HEK293 (cell line): Measurements from ENCODE around the gene TMEM232.

Experiments used
- CTCF ChIA-PET: fragments of 350-600 bp; formaldehyde crosslinking; extraction: SDS; loops from one replicate; lab custom pipeline; 2021; ENCODE audit warnings: antibody characterized with exemption; lab: Yijun Ruan, JAX
- POLR2A ChIA-PET: fragments of 300-600 bp; formaldehyde crosslinking; extraction: SDS; loops from one replicate; lab custom pipeline; 2020; ENCODE audit warnings: antibody characterized with exemption, inconsistent platforms; lab: Yijun Ruan, JAX
- H3K27ac ChIP-seq: fragments of 200-500 bp; sonication (Bioruptor generic); 2 replicates; pipeline ENCODE4 v1.5.1; 2014; ENCODE audit warnings: low read depth, low read length, control low read depth, inconsistent platforms; ENCODE audit errors: extremely low read depth
- H3K36me3 ChIP-seq, 2 experiments: fragments of 200-500 bp in 1 of 2; sonication (Bioruptor generic) in 1 of 2; 1 replicate in 1 of 2; 2 replicates in 1 of 2; pipeline ENCODE4 v1.5.1; 2014 to 2017; ENCODE audit warnings: inconsistent platforms in 2 of 2, low read length in 2 of 2; ENCODE audit not compliant: control insufficient read depth in 2 of 2, insufficient read depth in 1 of 2
- H3K4me1 ChIP-seq: fragments of 200-500 bp; sonication (Bioruptor generic); 2 replicates; pipeline ENCODE4 v1.5.1; 2014; ENCODE audit warnings: mild to moderate bottlenecking, low read length, inconsistent platforms; ENCODE audit not compliant: control insufficient read depth, insufficient read depth
- H3K4me3 ChIP-seq: 2 replicates; pipeline ENCODE4 v1.5.1; 2011; ENCODE audit warnings: low read depth, mild to moderate bottlenecking, control low read depth, low read length, moderate library complexity
- H3K9me3 ChIP-seq: fragments of 200-500 bp; sonication (Bioruptor generic); 2 replicates; pipeline ENCODE4 v1.5.1; 2014; ENCODE audit warnings: low read depth, low read length, inconsistent platforms; ENCODE audit not compliant: control insufficient read depth, insufficient read depth
- BCL11A ChIP-seq: fragments of 450-650 bp; formaldehyde crosslinking; IDR thresholded peaks from 2 replicates; pipeline ENCODE4 v1.5.1; 2016; ENCODE audit warnings: low read depth, missing biosample characterization, missing genetic modification characterization
- HIC1 ChIP-seq: fragments of 450-650 bp; formaldehyde crosslinking; IDR thresholded peaks from 2 replicates; pipeline ENCODE4 v1.5.1; 2016; ENCODE audit warnings: missing biosample characterization, missing genetic modification characterization
- IKZF3 ChIP-seq: fragments of 450-650 bp; IDR thresholded peaks from 2 replicates; pipeline ENCODE4 v1.5.0; 2018; ENCODE audit warnings: missing biosample characterization, mild to moderate bottlenecking, missing genetic modification characterization, moderate library complexity
- KLF16 ChIP-seq: fragments of 450-650 bp; formaldehyde crosslinking; IDR thresholded peaks from 2 replicates; pipeline ENCODE4 v1.5.1; 2017; ENCODE audit warnings: missing biosample characterization, missing genetic modification characterization
- SCRT2 ChIP-seq: fragments of 450-650 bp; formaldehyde crosslinking; IDR thresholded peaks from 2 replicates; pipeline ENCODE4 v1.5.1; 2016; ENCODE audit warnings: missing biosample characterization, missing genetic modification characterization
- SP2 ChIP-seq: fragments of 450-650 bp; formaldehyde crosslinking; IDR thresholded peaks from 2 replicates; pipeline ENCODE4 v1.5.1; 2016; ENCODE audit warnings: missing biosample characterization, missing genetic modification characterization
- TSHZ1 ChIP-seq: fragments of 450-650 bp; formaldehyde crosslinking; IDR thresholded peaks from 2 replicates; pipeline ENCODE4 v1.5.1; 2016; ENCODE audit warnings: missing biosample characterization, missing genetic modification characterization, borderline replicate concordance
- ZBTB1 ChIP-seq: fragments of 450-650 bp; formaldehyde crosslinking; IDR thresholded peaks from 2 replicates; pipeline ENCODE4 v1.5.1; 2016; ENCODE audit warnings: missing biosample characterization, missing genetic modification characterization
- ZBTB21 ChIP-seq: fragments of 450-650 bp; formaldehyde crosslinking; IDR thresholded peaks from 2 replicates; pipeline ENCODE4 v1.5.1; 2017; ENCODE audit warnings: missing biosample characterization, missing genetic modification characterization
- ZNF132 ChIP-seq: fragments of 450-650 bp; formaldehyde crosslinking; IDR thresholded peaks from 2 replicates; pipeline ENCODE4 v1.5.1; 2017; ENCODE audit warnings: missing biosample characterization, missing genetic modification characterization, borderline replicate concordance
- ZNF16 ChIP-seq: fragments of 450-650 bp; formaldehyde crosslinking; IDR thresholded peaks from 2 replicates; pipeline ENCODE4 v1.5.1; 2016; ENCODE audit warnings: low read depth, missing biosample characterization, missing genetic modification characterization
- ZNF175 ChIP-seq: fragments of 450-650 bp; formaldehyde crosslinking; IDR thresholded peaks from 2 replicates; pipeline ENCODE4 v1.5.1; 2016; ENCODE audit warnings: missing biosample characterization, missing genetic modification characterization
- ZNF184 ChIP-seq: fragments of 450-650 bp; IDR thresholded peaks from 2 replicates; pipeline ENCODE4 v1.5.1; 2018; ENCODE audit warnings: missing biosample characterization, mild to moderate bottlenecking, missing genetic modification characterization
- ZNF23 ChIP-seq: fragments of 450-650 bp; formaldehyde crosslinking; IDR thresholded peaks from 2 replicates; pipeline ENCODE4 v1.5.1; 2016; ENCODE audit warnings: missing biosample characterization, missing genetic modification characterization, borderline replicate concordance
- ZNF292 ChIP-seq: fragments of 450-650 bp; formaldehyde crosslinking; IDR thresholded peaks from 2 replicates; pipeline ENCODE4 v1.5.1; 2016; ENCODE audit warnings: low read depth, missing biosample characterization, missing genetic modification characterization, borderline replicate concordance
- ZNF302 ChIP-seq: fragments of 450-650 bp; formaldehyde crosslinking; IDR thresholded peaks from 2 replicates; pipeline ENCODE4 v1.5.1; 2016; ENCODE audit warnings: missing biosample characterization, missing genetic modification characterization, low read depth
- ZNF37A ChIP-seq: fragments of 450-650 bp; IDR thresholded peaks from 2 replicates; pipeline ENCODE4 v1.5.1; 2018; ENCODE audit warnings: missing biosample characterization, missing genetic modification characterization
- ZNF433 ChIP-seq: fragments of 450-650 bp; formaldehyde crosslinking; IDR thresholded peaks from 2 replicates; pipeline ENCODE4 v1.5.1; 2016; ENCODE audit warnings: missing biosample characterization, missing genetic modification characterization, low read depth
- ZNF473 ChIP-seq: fragments of 450-650 bp; formaldehyde crosslinking; IDR thresholded peaks from 2 replicates; pipeline ENCODE4 v1.5.1; 2017; ENCODE audit warnings: missing biosample characterization, missing genetic modification characterization
- ZNF501 ChIP-seq: fragments of 450-650 bp; formaldehyde crosslinking; IDR thresholded peaks from 2 replicates; pipeline ENCODE4 v1.5.1; 2016; ENCODE audit warnings: missing biosample characterization, missing genetic modification characterization
- ZNF521 ChIP-seq: fragments of 450-650 bp; formaldehyde crosslinking; IDR thresholded peaks from 2 replicates; pipeline ENCODE4 v1.5.1; 2017; ENCODE audit warnings: missing biosample characterization, mild to moderate bottlenecking, missing genetic modification characterization
- ZNF530 ChIP-seq: fragments of 450-650 bp; formaldehyde crosslinking; IDR thresholded peaks from 2 replicates; pipeline ENCODE4 v1.5.1; 2016; ENCODE audit warnings: low read depth, missing biosample characterization, missing genetic modification characterization
- ZNF549 ChIP-seq: fragments of 450-650 bp; IDR thresholded peaks from 2 replicates; pipeline ENCODE4 v1.5.1; 2018; ENCODE audit warnings: missing biosample characterization, missing genetic modification characterization, mild to moderate bottlenecking, inconsistent platforms, moderate library complexity
- ZNF585B ChIP-seq: fragments of 450-650 bp; formaldehyde crosslinking; IDR thresholded peaks from 2 replicates; pipeline ENCODE4 v1.5.1; 2016; ENCODE audit warnings: missing biosample characterization, missing genetic modification characterization
- ZNF610 ChIP-seq: fragments of 450-650 bp; formaldehyde crosslinking; IDR thresholded peaks from 2 replicates; pipeline ENCODE4 v1.5.1; 2016; ENCODE audit warnings: missing biosample characterization, missing genetic modification characterization, borderline replicate concordance
- ZNF621 ChIP-seq: fragments of 450-650 bp; formaldehyde crosslinking; IDR thresholded peaks from 2 replicates; pipeline ENCODE4 v1.5.1; 2017; ENCODE audit warnings: missing biosample characterization, missing genetic modification characterization
- ZNF639 ChIP-seq: fragments of 450-650 bp; formaldehyde crosslinking; IDR thresholded peaks from 2 replicates; pipeline ENCODE4 v1.5.1; 2016; ENCODE audit warnings: missing biosample characterization, missing genetic modification characterization
- ZNF701 ChIP-seq: fragments of 450-650 bp; formaldehyde crosslinking; IDR thresholded peaks from 2 replicates; pipeline ENCODE4 v1.5.1; 2016; ENCODE audit warnings: missing biosample characterization, missing genetic modification characterization
- ZNF707 ChIP-seq: fragments of 450-650 bp; formaldehyde crosslinking; IDR thresholded peaks from 2 replicates; pipeline ENCODE4 v1.5.1; 2016; ENCODE audit warnings: missing biosample characterization, missing genetic modification characterization
- ZNF76 ChIP-seq: fragments of 450-650 bp; formaldehyde crosslinking; IDR thresholded peaks from 2 replicates; pipeline ENCODE4; 2016; ENCODE audit warnings: low read depth, missing biosample characterization, missing genetic modification characterization, borderline replicate concordance
- ZNF776 ChIP-seq: fragments of 450-650 bp; formaldehyde crosslinking; IDR thresholded peaks from 2 replicates; pipeline ENCODE4 v1.5.0; 2017; ENCODE audit warnings: missing biosample characterization, missing genetic modification characterization, borderline replicate concordance

Gene TMEM232

GRCh38 chr5:110514030-110514429 is 212.4 kb downstream of the TMEM232 start:
- Histone ChIP-seq H3K4me1 (no peaks in the 10 kb centered on the region), H3K4me3 (no peak overlapping the region), H3K9me3 (no peaks in the 10 kb centered on the region), H3K27ac (no peak overlapping the region), H3K36me3 (no peaks in the 10 kb centered on the region)
- TF ChIP-seq ZBTB1 (tag by site-specific recombination) (no peak), HIC1 (no peak), ZNF184 (no peak), TSHZ1 (tag by site-specific recombination) (no peak), ZNF776 (tag by site-specific recombination) (no peak), ZNF175 (tag by site-specific recombination) (no peak), KLF16 (tag by site-specific recombination) (no peak), ZNF530 (no peak), ZNF621 (no peak), ZNF549 (tag by site-specific recombination) (no peak), ZNF23 (no peak), ZNF473 (tag by site-specific recombination) (no peak), SCRT2 (tag by site-specific recombination) (no peak), ZNF132 (no peak), ZNF433 (tag by site-specific recombination) (no peak), ZNF701 (tag by site-specific recombination) (no peak), ZNF302 (tag by site-specific recombination) (no peak), BCL11A (tag by site-specific recombination) (no peak)
- ChIA-PET CTCF (no interaction called here), POLR2A (no interaction called here)

- ChIA-PET POLR2A (no interaction called here), CTCF (no interaction called here)
- H3K27ac ChIP-seq, result no peak overlapping the region
- H3K4me1 ChIP-seq, result no peaks in the 10 kb centered on the region
- H3K36me3 ChIP-seq, result no peaks in the 10 kb centered on the region
- no peaks in the 10 kb centered on the region for H3K9me3 ChIP-seq
- no peak overlapping the region for H3K4me3 ChIP-seq
- no peak for TF ChIP-seq ZNF521 (tag by site-specific recombination)
- TF ChIP-seq ZNF37A (tag by site-specific recombination), result no peak
- no peak for TF ChIP-seq ZNF639 (tag by site-specific recombination)
- no peak for TF ChIP-seq ZNF585B (tag by site-specific recombination)
- TF ChIP-seq IKZF3 (tag by site-specific recombination), result no peak
- no peak for TF ChIP-seq ZNF501 (tag by site-specific recombination)
- no peak for TF ChIP-seq ZNF292 (tag by site-specific recombination)
- TF ChIP-seq SP2 (tag by site-specific recombination), result no peak
- TF ChIP-seq ZNF707 (tag by site-specific recombination), result no peak
- no peak for TF ChIP-seq ZNF610 (tag by site-specific recombination)
- no peak for TF ChIP-seq ZBTB21 (tag by site-specific recombination)
- no peak for TF ChIP-seq ZNF16 (tag by site-specific recombination)
- TF ChIP-seq ZNF76 (tag by site-specific recombination), result no peak
Measured at GRCh38 chr5:110512266-110512665, 214.2 kb downstream of the TMEM232 start.
